Endodermal cell (in vitro differentiated cells): Measurements from ENCODE around the gene PRKAR1A. TPM values are rescaled to one million over a fixed set of nuclear protein-coding genes. Genes with fewer than 3 reads are reported as not detected.

ENCODE experiments used
- DNase-seq: peaks from one replicate; pipeline ENCODE4 v3.0.0-alpha.2; 2017
- H3K27ac ChIP-seq: 2 replicates; pipeline ENCODE4 v1.5.1; 2013; ENCODE audit warnings: mild to moderate bottlenecking, low read depth, low read length, moderate library complexity
- H3K27me3 ChIP-seq: 2 replicates; pipeline ENCODE4 v1.6.1; 2013; ENCODE audit warnings: mild to moderate bottlenecking, low read length, moderate library complexity; ENCODE audit not compliant: insufficient read depth, control insufficient read depth, poor library complexity, severe bottlenecking
- H3K36me3 ChIP-seq: 2 replicates; pipeline ENCODE4 v1.7.0; 2013; ENCODE audit warnings: mild to moderate bottlenecking, low read length, moderate library complexity; ENCODE audit not compliant: control insufficient read depth, insufficient read depth
- H3K4me1 ChIP-seq: one replicate; pipeline ENCODE4 v1.7.0; 2013; ENCODE audit warnings: low read length; ENCODE audit not compliant: control insufficient read depth, insufficient read depth
- H3K4me3 ChIP-seq: 2 replicates; pipeline ENCODE4 v1.5.1; 2013; ENCODE audit warnings: mild to moderate bottlenecking, low read length, moderate library complexity
- H3K9ac ChIP-seq: 2 replicates; pipeline ENCODE4 v1.6.1; 2013; ENCODE audit warnings: mild to moderate bottlenecking, low read length, moderate library complexity; ENCODE audit not compliant: poor library complexity, severe bottlenecking; ENCODE audit errors: extremely low read depth
- H3K9me3 ChIP-seq: 2 replicates; pipeline ENCODE4 v1.6.1; 2013; ENCODE audit warnings: mild to moderate bottlenecking, low read length, moderate library complexity; ENCODE audit not compliant: control insufficient read depth
- H3K27ac Mint-ChIP-seq: 2 replicates; pipeline ENCODE4 v1.8.0; 2020; ENCODE audit warnings: mixed read lengths
- H3K27me3 Mint-ChIP-seq: 2 replicates; pipeline ENCODE4 v1.8.0; 2021; ENCODE audit warnings: mild to moderate bottlenecking, mixed read lengths; ENCODE audit not compliant: insufficient read depth
- H3K36me3 Mint-ChIP-seq: 2 replicates; pipeline ENCODE4 v1.8.0; 2020; ENCODE audit warnings: low read depth, mixed read lengths
- H3K4me1 Mint-ChIP-seq: 2 replicates; pipeline ENCODE4 v1.8.0; 2020; ENCODE audit warnings: mixed read lengths
- H3K4me3 Mint-ChIP-seq: 2 replicates; pipeline ENCODE4 v1.8.0; 2020; ENCODE audit warnings: mild to moderate bottlenecking, moderate library complexity, mixed read lengths
- H3K9me3 Mint-ChIP-seq: 2 replicates; pipeline ENCODE4 v1.8.0; 2020; ENCODE audit warnings: mild to moderate bottlenecking, mixed read lengths
- CTCF ChIP-seq: fragments of 200-600 bp; sonication (generic); conservative IDR thresholded peaks from 2 replicates; pipeline ENCODE4 v1.5.0; 2021; ENCODE audit warnings: antibody characterized with exemption, mild to moderate bottlenecking
- WGBS, 2 experiments: methylation state at CpG; one replicate each; pipeline versions ENCODE4 v1.1.5 to v1.1.7; 2013; ENCODE audit warnings: missing lambda C conversion rate in 2 of 2, mixed read lengths in 1 of 2; ENCODE audit not compliant: insufficient coverage in 1 of 2, insufficient read length in 1 of 2; 5-methylcytosine and 5-hydroxymethylcytosine counted together
- total RNA-seq, 2 donors: library from RNA; stranded (reverse); fragmentation: NEBNext Ultra II Directional in 1 of 2; extraction: Animal tissue kit (Norgen Biotek cat#: 25700) in 1 of 2; gene quantifications; 2 replicates in 1 of 2; 3 replicates in 1 of 2; pipeline ENCODE4 v1.2.1, GENCODE V29; 2021

The PRKAR1A gene
- total RNA-seq, 2 donors from 2014 or later, result 194 to 227 TPM

DNA sequence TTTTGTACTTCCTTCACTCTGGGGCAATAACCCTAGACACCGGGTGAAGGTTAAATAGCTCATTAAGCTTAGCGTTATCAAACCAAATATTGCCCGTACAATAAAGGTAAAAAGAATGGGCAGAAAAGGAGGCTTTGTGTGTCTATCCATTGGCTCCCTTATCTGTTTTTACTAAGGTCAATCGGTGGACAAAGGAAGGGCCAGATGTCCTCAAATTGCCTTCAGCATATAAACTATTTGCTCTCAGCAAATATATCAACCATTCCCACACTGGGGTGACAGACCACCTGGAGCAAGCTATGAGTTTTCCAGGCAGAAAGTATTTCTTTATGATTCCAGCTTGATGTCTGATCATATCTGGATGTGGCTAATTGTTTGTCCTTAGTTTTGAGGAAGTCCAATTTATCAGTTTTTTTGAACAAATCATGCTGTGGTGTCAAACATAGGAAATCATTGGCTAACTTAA is 29.6 kb upstream of the PRKAR1A start:
- no peak overlapping the region for H3K4me3 ChIP-seq
- TF ChIP-seq CTCF, result no peak
- H3K4me3 Mint-ChIP-seq, result no peak overlapping the region
- no peaks in the 10 kb centered on the region for H3K27me3 ChIP-seq
- H3K36me3 Mint-ChIP-seq, result no peaks in the 10 kb centered on the region
- H3K9me3 Mint-ChIP-seq, result peaks cover 3% of the 10 kb centered on the region
- no peak overlapping the region for H3K27ac ChIP-seq
- no peaks in the 10 kb centered on the region for H3K4me1 Mint-ChIP-seq
- H3K36me3 ChIP-seq, result no peaks in the 10 kb centered on the region
- no peaks in the 10 kb centered on the region for H3K27me3 Mint-ChIP-seq
- no peaks in the 10 kb centered on the region for H3K4me1 ChIP-seq
- WGBS, 2 experiments, result 90 to 99% methylated on average over 2 to 4 of the region's 4 CpGs
- DNase-seq, result no peak
- no peak overlapping the region for H3K27ac Mint-ChIP-seq
- no peak overlapping the region for H3K9ac ChIP-seq
- no peaks in the 10 kb centered on the region for H3K9me3 ChIP-seq

GRCh38 chr17:68484458-68484857 is 27.8 kb upstream of the PRKAR1A start:
- no peak for TF ChIP-seq CTCF
- Mint-ChIP-seq H3K9me3 (peaks cover 3% of the 10 kb centered on the region), H3K27ac (no peak overlapping the region), H3K27me3 (no peaks in the 10 kb centered on the region), H3K4me3 (no peak overlapping the region), H3K4me1 (no peaks in the 10 kb centered on the region), H3K36me3 (no peaks in the 10 kb centered on the region)
- H3K27me3 ChIP-seq, result no peaks in the 10 kb centered on the region
- no peaks in the 10 kb centered on the region for H3K4me1 ChIP-seq
- no peak overlapping the region for H3K9ac ChIP-seq
- no peak overlapping the region for H3K4me3 ChIP-seq
- no peaks in the 10 kb centered on the region for H3K9me3 ChIP-seq
- no peak for DNase-seq
- 68 to 83% methylated on average over 1 to 2 of the region's 2 CpGs for WGBS, 2 experiments
- H3K27ac ChIP-seq, result no peak overlapping the region
- H3K36me3 ChIP-seq, result no peaks in the 10 kb centered on the region

DNA sequence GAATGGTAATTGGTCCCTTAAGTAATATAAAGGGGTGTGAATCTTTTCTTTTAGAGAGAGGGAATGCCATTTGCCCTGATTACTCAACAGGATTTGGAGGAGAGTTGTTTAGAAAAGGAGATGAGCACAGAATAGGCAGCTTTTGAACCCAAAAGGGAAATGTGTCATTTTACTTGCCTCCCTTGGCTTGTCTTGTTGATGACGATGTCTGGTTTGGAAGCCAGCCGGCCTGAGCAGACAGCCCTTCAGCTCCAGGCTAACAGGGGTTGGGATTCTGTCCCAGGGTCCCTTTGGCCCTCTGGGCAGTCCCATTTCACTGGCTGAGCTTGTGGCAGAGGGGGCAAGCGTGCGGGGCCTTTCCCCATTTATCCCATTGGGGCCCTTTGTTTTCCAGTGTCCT is 22.3 kb upstream of the PRKAR1A start:
- no peak overlapping the region for H3K27ac ChIP-seq
- no peak for DNase-seq
- H3K4me3 ChIP-seq, result no peak overlapping the region
- Mint-ChIP-seq H3K27me3 (no peaks in the 10 kb centered on the region), H3K27ac (no peak overlapping the region), H3K36me3 (no peaks in the 10 kb centered on the region), H3K9me3 (no peaks in the 10 kb centered on the region), H3K4me3 (no peak overlapping the region), H3K4me1 (no peaks in the 10 kb centered on the region)
- H3K9me3 ChIP-seq, result no peaks in the 10 kb centered on the region
- no peaks in the 10 kb centered on the region for H3K4me1 ChIP-seq
- WGBS, 2 experiments, result 54 to 86% methylated on average over 2 to 4 of the region's 4 CpGs
- H3K36me3 ChIP-seq, result no peaks in the 10 kb centered on the region
- TF ChIP-seq CTCF, result no peak
- H3K27me3 ChIP-seq, result no peaks in the 10 kb centered on the region
- no peak overlapping the region for H3K9ac ChIP-seq
